SK-N-SH (cell line): ENCODE results near the gene ZNF470. TPM values are rescaled to one million over a fixed set of nuclear protein-coding genes. Genes with fewer than 3 reads are reported as not detected.

Experiments used
- CTCF ChIA-PET: fragments of 300-600, 350-600 bp; formaldehyde crosslinking; extraction: SDS; loops from one replicate; lab custom pipeline; 2021; lab: Yijun Ruan, JAX
- POLR2A ChIA-PET: fragments of 350-600 bp; sonication (Branson Sonifier 250); formaldehyde crosslinking; extraction: SDS; loops from one replicate; lab custom pipeline; 2020; ENCODE audit warnings: antibody characterized with exemption, inconsistent platforms; lab: Yijun Ruan, JAX
- DNase-seq: peaks from one replicate; pipeline ENCODE4 v3.0.0; 2012
- H2AFZ ChIP-seq: fragments of 200-600 bp; sonication (generic); 2 replicates; pipeline ENCODE4 v1.8.1; 2016; ENCODE audit warnings: antibody characterized with exemption, mild to moderate bottlenecking, low read depth
- H3F3A ChIP-seq: fragments of 200-600 bp; sonication (generic); replicated peaks from 2 replicates; pipeline ENCODE3; 2016; ENCODE audit warnings: antibody characterized with exemption, mild to moderate bottlenecking; ENCODE audit not compliant: insufficient read depth
- H3K27ac ChIP-seq, 2 experiments: fragments of 200-500 bp in 1 of 2; fragments of 200-600 bp in 1 of 2; sonication (Bioruptor generic) in 1 of 2; sonication (generic), shearing (Covaris generic) in 1 of 2; 2 replicates each; pipeline versions ENCODE4 v1.5.1 to v1.6.1; 2014 to 2016; ENCODE audit warnings: low read depth in 2 of 2, inconsistent platforms in 1 of 2, low read length in 1 of 2, mild to moderate bottlenecking in 1 of 2, mixed read lengths in 1 of 2
- H3K27me3 ChIP-seq: fragments of 200-600 bp; sonication (generic), shearing (Covaris generic); 2 replicates; pipeline ENCODE4 v1.6.1; 2016; ENCODE audit warnings: mixed run types; ENCODE audit not compliant: insufficient read depth
- H3K36me3 ChIP-seq, 2 experiments: fragments of 200-500 bp in 1 of 2; fragments of 200-600 bp in 1 of 2; sonication (Bioruptor generic) in 1 of 2; sonication (generic) in 1 of 2; replicated peaks in 1 of 2; 2 replicates each; pipeline versions ENCODE3 to v1.5.1; 2014 to 2016; ENCODE audit warnings: low read length in 1 of 2, mild to moderate bottlenecking in 1 of 2; ENCODE audit not compliant: insufficient read depth in 2 of 2, control insufficient read depth in 1 of 2
- H3K4me1 ChIP-seq, 2 experiments: fragments of 200-500 bp in 1 of 2; fragments of 200-600 bp in 1 of 2; sonication (Bioruptor generic) in 1 of 2; sonication (generic), shearing (Covaris generic) in 1 of 2; 2 replicates each; pipeline versions ENCODE4 v1.5.1 to v1.6.1; 2014 to 2016; ENCODE audit warnings: low read depth in 1 of 2, low read length in 1 of 2, mixed run types in 1 of 2; ENCODE audit not compliant: insufficient read depth in 2 of 2, control insufficient read depth in 1 of 2
- H3K4me2 ChIP-seq: fragments of 200-600 bp; sonication (generic), shearing (Covaris generic); 2 replicates; pipeline ENCODE4 v1.6.1; 2017; ENCODE audit warnings: mixed run types
- H3K4me3 ChIP-seq, 2 experiments: fragments of 200-500 bp in 1 of 2; fragments of 200-600 bp in 1 of 2; sonication (Bioruptor generic) in 1 of 2; sonication (generic), shearing (Covaris generic) in 1 of 2; 2 replicates each; pipeline versions ENCODE4 v1.5.1 to v1.8.1; 2014 to 2016; ENCODE audit warnings: low read depth in 2 of 2, inconsistent platforms in 1 of 2, low read length in 1 of 2, mild to moderate bottlenecking in 1 of 2, mixed read lengths in 1 of 2, moderate library complexity in 1 of 2
- H3K79me2 ChIP-seq: fragments of 200-600 bp; sonication (generic); 2 replicates; pipeline ENCODE4 v1.8.1; 2017; ENCODE audit warnings: mild to moderate bottlenecking; ENCODE audit not compliant: insufficient read depth
- H3K9ac ChIP-seq: fragments of 200-600 bp; sonication (generic); 2 replicates; pipeline ENCODE4 v1.6.1; 2017; ENCODE audit warnings: mixed run types
- H3K9me2 ChIP-seq: fragments of 200-600 bp; sonication (generic); 2 replicates; pipeline ENCODE4 v1.6.1; 2017; ENCODE audit warnings: mixed run types
- H3K9me3 ChIP-seq: fragments of 200-600 bp; sonication (generic); 2 replicates; pipeline ENCODE4 v1.6.1; 2017; ENCODE audit warnings: mixed run types, mild to moderate bottlenecking, moderate library complexity
- H4K20me1 ChIP-seq: fragments of 200-600 bp; sonication (generic); 2 replicates; pipeline ENCODE4 v1.6.1; 2017; ENCODE audit warnings: mild to moderate bottlenecking, mixed run types; ENCODE audit not compliant: insufficient read depth
- CHD2 ChIP-seq: fragments of 150-350 bp; IDR thresholded peaks from 2 replicates; pipeline ENCODE4 v1.6.1; 2018; ENCODE audit warnings: low read length; ENCODE audit not compliant: partially characterized antibody
- ELF1 ChIP-seq: IDR thresholded peaks from 2 replicates; pipeline ENCODE4 v1.4.0; 2012
- EP300 ChIP-seq, 2 experiments: IDR thresholded peaks; 2 replicates each; pipeline versions ENCODE4 v1.4.0 to v1.6.1; 2012; ENCODE audit warnings: borderline replicate concordance in 1 of 2, low read depth in 1 of 2, low read length in 1 of 2
- EZH2phosphoT487 ChIP-seq: fragments of 200-600 bp; sonication (generic); IDR thresholded peaks from 2 replicates; pipeline ENCODE4 v1.6.1; 2017; ENCODE audit warnings: low read depth, mixed run types, mild to moderate bottlenecking, antibody characterized with exemption, moderate library complexity, borderline replicate concordance
- FOSL2 ChIP-seq: IDR thresholded peaks from 2 replicates; pipeline ENCODE4 v1.4.0; 2012; ENCODE audit warnings: low read depth, mild to moderate bottlenecking, moderate library complexity, borderline replicate concordance
- GABPA ChIP-seq: IDR thresholded peaks from 2 replicates; pipeline ENCODE4 v1.4.0; 2012; ENCODE audit warnings: low read depth, mild to moderate bottlenecking
- JUND ChIP-seq: IDR thresholded peaks from 2 replicates; pipeline ENCODE4 v1.4.0; 2012
- MAX ChIP-seq: IDR thresholded peaks from 2 replicates; pipeline ENCODE4 v1.4.0; 2012; ENCODE audit warnings: low read depth
- MXI1 ChIP-seq: IDR thresholded peaks from 2 replicates; pipeline ENCODE4 v1.6.1; 2012; ENCODE audit warnings: mild to moderate bottlenecking, low read depth, low read length, improper control_type of control experiment
- NRF1 ChIP-seq: IDR thresholded peaks from 2 replicates; pipeline ENCODE4 v1.6.1; 2012; ENCODE audit warnings: low read depth, mild to moderate bottlenecking, low read length
- PBX3 ChIP-seq: IDR thresholded peaks from 2 replicates; pipeline ENCODE4; 2012
- RCOR1 ChIP-seq: fragments of 150-350 bp; IDR thresholded peaks from 2 replicates; pipeline ENCODE4 v1.6.1; 2017; ENCODE audit warnings: antibody characterized with exemption, low read length
- REST ChIP-seq: IDR thresholded peaks from 2 replicates; pipeline ENCODE4 v1.6.1; 2012; ENCODE audit warnings: mild to moderate bottlenecking, low read depth, low read length, moderate library complexity
- RFX5 ChIP-seq: IDR thresholded peaks from 2 replicates; pipeline ENCODE4 v1.6.1; 2012; ENCODE audit warnings: mild to moderate bottlenecking, improper control_type of control experiment, low read length
- USF1 ChIP-seq: IDR thresholded peaks from 2 replicates; pipeline ENCODE4 v1.4.0; 2012; ENCODE audit warnings: low read depth, borderline replicate concordance
- USF2 ChIP-seq: fragments of 150-350 bp; IDR thresholded peaks from 2 replicates; pipeline ENCODE4 v1.6.1; 2017; ENCODE audit warnings: antibody characterized with exemption, low read length, low read depth, borderline replicate concordance
- WGBS: methylation state at CpG from one replicate; pipeline ENCODE4 v1.1.6; 2017; ENCODE audit warnings: low lambda C conversion rate; 5-methylcytosine and 5-hydroxymethylcytosine counted together
- polyA plus RNA-seq, 3 experiments: library from polyadenylated mRNA; depleted of rRNA; stranded (reverse); fragments of >200 nt; gene quantifications; 2 replicates each; pipeline ENCODE4 v1.2.3, GENCODE V29; 2012

ZNF470 gene
- polyA plus RNA-seq (2012; rRNA removed) = 2.1 and 2.5 TPM in 2 replicates
- polyA plus RNA-seq (2012; cell fraction: cytosol; rRNA removed) = 1.9 TPM in 2 replicates
- polyA plus RNA-seq (2012; cell fraction: nucleus; rRNA removed) = 6.3 and 8.4 TPM in 2 replicates

GRCh38 chr19:56567274-56568120 lies at the start of gene ZNF470:
TSS of gene ZNF470 (plus strand) at chr19:56567468. CDS start at chr19:56570312, 2,844 bp downstream.
- Histone ChIP-seq H3K4me2 (peak within 1 kb of the TSS; percentile 85), H3K9me2 (no peaks in the 10 kb centered on the region), H3K9ac (peak within 1 kb of the TSS; percentile 69), H4K20me1 (no peaks in the 10 kb centered on the region), H3K4me1 (peaks cover 0 to 4% of the 10 kb centered on the region in 2 experiments; a peak in 1 of 4 replicates), H3F3A (peaks cover 6% of the 10 kb centered on the region), H3K9me3 (peaks cover 39% of the 10 kb centered on the region; the same call in 1 of the 2 replicates), H3K36me3 (peaks cover 25 to 48% of the 10 kb centered on the region in 2 experiments), H2AFZ (peak within 1 kb of the TSS; percentile 97), H3K27me3 (no peaks in the 10 kb centered on the region), H3K27ac (peak within 1 kb of the TSS; percentile 5 to 89; a peak in 3 of 4 replicates), H3K79me2 (no peaks in the 10 kb centered on the region; the same call in 1 of the 2 replicates), H3K4me3 (peak within 1 kb of the TSS; percentile 91 to 97)
- TF ChIP-seq GABPA = peak; percentile 82
- no peak for TF ChIP-seq JUND
- TF ChIP-seq MAX = peak; percentile 65; the same call in 1 of the 2 replicates
- TF ChIP-seq RFX5 = peak; percentile 88
- peak; percentile 29 for TF ChIP-seq CHD2
- peak; percentile 77 for TF ChIP-seq MXI1
- TF ChIP-seq NRF1 = peak; percentile 40
- TF ChIP-seq REST = no peak
- TF ChIP-seq ELF1 = peak; percentile 95
- DNase-seq = peak; percentile 95
- POLR2A ChIA-PET = interaction anchor here (0.6 kb wide), 1 partner anchor 447 kb away, joined by 4 read pairs; no protein-coding TSS in a partner anchor
- 12% methylated on average over 34 of the region's 66 CpGs for WGBS
- CTCF ChIA-PET = no interaction called here

GRCh38 chr19:56525214-56525860 lies 41.9 kb upstream of the ZNF470 start:
- H3F3A ChIP-seq = peaks cover 9% of the 10 kb centered on the region
- ChIA-PET CTCF (interaction anchor here (1.4 kb wide), 1 partner anchor 312 kb away, joined by 3 read pairs; no protein-coding TSS in a partner anchor), POLR2A (no interaction called here)
- no peak overlapping the region for H3K4me2 ChIP-seq
- no peaks in the 10 kb centered on the region for H3K4me1 ChIP-seq
- no peaks in the 10 kb centered on the region for H3K27me3 ChIP-seq
- no peak overlapping the region for H3K27ac ChIP-seq
- no peak overlapping the region; a peak in 1 of 4 replicates for H3K4me3 ChIP-seq
- H4K20me1 ChIP-seq = no peaks in the 10 kb centered on the region
- H3K9me2 ChIP-seq = no peaks in the 10 kb centered on the region
- H3K79me2 ChIP-seq = no peaks in the 10 kb centered on the region
- no peak for DNase-seq
- 52% methylated on average over 4 of the region's 4 CpGs for WGBS
- no peak overlapping the region for H3K9ac ChIP-seq
- peaks cover 47% of the 10 kb centered on the region for H3K9me3 ChIP-seq
- H3K36me3 ChIP-seq = peaks cover 1 to 27% of the 10 kb centered on the region in 2 experiments
- no peak overlapping the region for H2AFZ ChIP-seq
- no peak for TF ChIP-seq EP300 (IDR thresholded peaks at IDR 0.05; ENCODE audit: borderline replicate concordance in 1 of 2, low read depth in 1 of 2, low read length in 1 of 2)
- no peak for TF ChIP-seq USF2
- no peak for TF ChIP-seq FOSL2
- no peak for TF ChIP-seq RCOR1
- TF ChIP-seq RFX5 = no peak
- TF ChIP-seq PBX3 = no peak
- TF ChIP-seq JUND = no peak
- TF ChIP-seq USF1 = no peak
- TF ChIP-seq EZH2phosphoT487 = no peak
